Measurements from ENCODE around the gene CUX1.

GRCh38 chr7:102153599-102153946 is 336.1 kb downstream of the CUX1 start:
- no peak for TF ChIP-seq CTCF (IDR thresholded peaks at IDR 0.05)
- TF ChIP-seq POLR2A (IDR thresholded peaks at IDR 0.05), result no peak

All from uterus (tissue), 2 donors.